Liver (tissue), 3 donors: ENCODE results near the gene ACTR8.

ENCODE experiments used
- GABPA ChIP-seq, 2 donors: IDR thresholded peaks in 1 of 2; conservative IDR thresholded peaks in 1 of 2; 2 replicates each; pipeline ENCODE4 v1.6.1; 2016; ENCODE audit warnings: antibody characterized with exemption in 2 of 2, mild to moderate bottlenecking in 1 of 2, moderate library complexity in 1 of 2
- HNF4A ChIP-seq, 2 donors: conservative IDR thresholded peaks; 2 replicates each; pipeline ENCODE4 v1.6.1; 2016; ENCODE audit warnings: antibody characterized with exemption in 2 of 2, mild to moderate bottlenecking in 2 of 2
- RAD21 ChIP-seq, 2 donors: IDR thresholded peaks; 2 replicates each; pipeline ENCODE4 v1.6.1; 2016; ENCODE audit warnings: antibody characterized with exemption in 2 of 2, mild to moderate bottlenecking in 2 of 2
- RXRA ChIP-seq, 2 donors: IDR thresholded peaks; 2 replicates each; pipeline ENCODE4 v1.6.1; 2017 to 2018; ENCODE audit warnings: antibody characterized with exemption in 2 of 2, mild to moderate bottlenecking in 1 of 2
- SP1 ChIP-seq: IDR thresholded peaks from 2 replicates; pipeline ENCODE4 v1.6.1; 2018; ENCODE audit warnings: antibody characterized with exemption, mild to moderate bottlenecking
- YY1 ChIP-seq: IDR thresholded peaks from 2 replicates; pipeline ENCODE4 v1.6.1; 2016; ENCODE audit warnings: antibody characterized with exemption, mild to moderate bottlenecking
- TF ChIP-seq, protein P1 (sequence below): fragments of 150-350 bp; IDR thresholded peaks from 2 replicates; pipeline ENCODE4 v1.5.1; 2017; ENCODE audit warnings: improper control_type of control experiment, low read depth, low read length; ENCODE audit not compliant: missing input control
- TF ChIP-seq, protein P2 (sequence below): IDR thresholded peaks from 2 replicates; pipeline ENCODE4 v1.6.1; 2016; ENCODE audit warnings: antibody characterized with exemption, mild to moderate bottlenecking
- TF ChIP-seq, protein P3 (sequence below): IDR thresholded peaks from 2 replicates; pipeline ENCODE4 v1.6.1; 2016; ENCODE audit warnings: antibody characterized with exemption
- donor health status: healthy.
- donor health status: healthy.

DNA sequence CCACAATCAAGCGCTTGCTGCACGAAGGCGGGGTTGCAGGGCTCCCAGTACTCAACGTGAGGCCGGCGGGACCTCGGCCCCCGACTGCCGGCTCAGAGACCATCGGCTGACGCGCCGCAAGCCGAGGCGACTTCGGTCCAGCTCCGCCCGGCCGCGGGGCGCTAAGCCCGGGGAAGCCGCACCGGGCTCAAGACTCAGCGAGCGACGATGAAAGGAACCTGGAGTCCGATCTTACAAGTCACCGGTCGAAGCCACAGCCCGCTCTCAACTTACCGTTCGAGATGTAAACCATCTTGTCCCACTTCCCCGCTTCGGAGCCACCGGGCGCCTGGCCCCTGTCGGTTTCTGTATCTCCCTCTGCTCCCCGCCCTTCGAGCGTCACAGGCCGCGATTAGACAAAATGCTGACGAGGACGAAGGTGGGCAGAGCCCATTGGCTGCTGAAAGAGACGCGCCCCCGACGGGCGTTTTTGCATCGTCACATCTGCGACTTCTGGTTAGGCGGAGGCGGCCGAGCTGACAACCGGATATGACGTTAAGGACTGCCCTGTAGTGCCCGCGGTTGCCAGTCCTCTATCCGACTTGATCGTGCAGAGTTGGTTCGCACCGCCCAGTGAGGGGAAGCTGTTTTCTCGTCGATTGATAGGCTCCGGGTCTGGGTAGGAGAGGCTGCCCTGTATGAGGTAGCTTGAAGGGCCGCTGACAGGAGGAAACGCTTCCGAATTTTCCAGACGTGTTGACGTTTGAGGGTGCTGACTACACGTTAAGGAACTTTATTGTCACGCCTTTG, 9.7 kb upstream of the ACTR8 start, which contains the start of gene SELENOK:
- TF ChIP-seq, protein P1, sequence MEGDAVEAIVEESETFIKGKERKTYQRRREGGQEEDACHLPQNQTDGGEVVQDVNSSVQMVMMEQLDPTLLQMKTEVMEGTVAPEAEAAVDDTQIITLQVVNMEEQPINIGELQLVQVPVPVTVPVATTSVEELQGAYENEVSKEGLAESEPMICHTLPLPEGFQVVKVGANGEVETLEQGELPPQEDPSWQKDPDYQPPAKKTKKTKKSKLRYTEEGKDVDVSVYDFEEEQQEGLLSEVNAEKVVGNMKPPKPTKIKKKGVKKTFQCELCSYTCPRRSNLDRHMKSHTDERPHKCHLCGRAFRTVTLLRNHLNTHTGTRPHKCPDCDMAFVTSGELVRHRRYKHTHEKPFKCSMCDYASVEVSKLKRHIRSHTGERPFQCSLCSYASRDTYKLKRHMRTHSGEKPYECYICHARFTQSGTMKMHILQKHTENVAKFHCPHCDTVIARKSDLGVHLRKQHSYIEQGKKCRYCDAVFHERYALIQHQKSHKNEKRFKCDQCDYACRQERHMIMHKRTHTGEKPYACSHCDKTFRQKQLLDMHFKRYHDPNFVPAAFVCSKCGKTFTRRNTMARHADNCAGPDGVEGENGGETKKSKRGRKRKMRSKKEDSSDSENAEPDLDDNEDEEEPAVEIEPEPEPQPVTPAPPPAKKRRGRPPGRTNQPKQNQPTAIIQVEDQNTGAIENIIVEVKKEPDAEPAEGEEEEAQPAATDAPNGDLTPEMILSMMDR, result no peak
- TF ChIP-seq SP1 (peak; percentile 88), HNF4A (conservative IDR thresholded peaks at IDR 0.05) (peak; percentile 33 to 50), GABPA (IDR thresholded peaks at IDR 0.05 in 1 of 2, conservative IDR thresholded peaks at IDR 0.05 in 1 of 2) (peak; percentile 97 to 98), YY1 (peak; percentile 92), RXRA (IDR thresholded peaks at IDR 0.05) (peak; percentile 75 to 80), RAD21 (IDR thresholded peaks at IDR 0.05) (no peak)
- TF ChIP-seq, protein P2, sequence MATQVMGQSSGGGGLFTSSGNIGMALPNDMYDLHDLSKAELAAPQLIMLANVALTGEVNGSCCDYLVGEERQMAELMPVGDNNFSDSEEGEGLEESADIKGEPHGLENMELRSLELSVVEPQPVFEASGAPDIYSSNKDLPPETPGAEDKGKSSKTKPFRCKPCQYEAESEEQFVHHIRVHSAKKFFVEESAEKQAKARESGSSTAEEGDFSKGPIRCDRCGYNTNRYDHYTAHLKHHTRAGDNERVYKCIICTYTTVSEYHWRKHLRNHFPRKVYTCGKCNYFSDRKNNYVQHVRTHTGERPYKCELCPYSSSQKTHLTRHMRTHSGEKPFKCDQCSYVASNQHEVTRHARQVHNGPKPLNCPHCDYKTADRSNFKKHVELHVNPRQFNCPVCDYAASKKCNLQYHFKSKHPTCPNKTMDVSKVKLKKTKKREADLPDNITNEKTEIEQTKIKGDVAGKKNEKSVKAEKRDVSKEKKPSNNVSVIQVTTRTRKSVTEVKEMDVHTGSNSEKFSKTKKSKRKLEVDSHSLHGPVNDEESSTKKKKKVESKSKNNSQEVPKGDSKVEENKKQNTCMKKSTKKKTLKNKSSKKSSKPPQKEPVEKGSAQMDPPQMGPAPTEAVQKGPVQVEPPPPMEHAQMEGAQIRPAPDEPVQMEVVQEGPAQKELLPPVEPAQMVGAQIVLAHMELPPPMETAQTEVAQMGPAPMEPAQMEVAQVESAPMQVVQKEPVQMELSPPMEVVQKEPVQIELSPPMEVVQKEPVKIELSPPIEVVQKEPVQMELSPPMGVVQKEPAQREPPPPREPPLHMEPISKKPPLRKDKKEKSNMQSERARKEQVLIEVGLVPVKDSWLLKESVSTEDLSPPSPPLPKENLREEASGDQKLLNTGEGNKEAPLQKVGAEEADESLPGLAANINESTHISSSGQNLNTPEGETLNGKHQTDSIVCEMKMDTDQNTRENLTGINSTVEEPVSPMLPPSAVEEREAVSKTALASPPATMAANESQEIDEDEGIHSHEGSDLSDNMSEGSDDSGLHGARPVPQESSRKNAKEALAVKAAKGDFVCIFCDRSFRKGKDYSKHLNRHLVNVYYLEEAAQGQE, result peak; percentile 94
- TF ChIP-seq, protein P3, sequence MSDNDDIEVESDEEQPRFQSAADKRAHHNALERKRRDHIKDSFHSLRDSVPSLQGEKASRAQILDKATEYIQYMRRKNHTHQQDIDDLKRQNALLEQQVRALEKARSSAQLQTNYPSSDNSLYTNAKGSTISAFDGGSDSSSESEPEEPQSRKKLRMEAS, result peak; percentile 92
